Left forelimb (tissue), 1 donor: ENCODE results near the gene SLMAP.

Experiments used
- DNase-seq: peaks from one replicate; pipeline ENCODE4 v3.0.0-alpha.2; 2018; ENCODE audit warnings: low spot score

The SLMAP gene

GRCh38 chr3:57890874-57891273 is 134.8 kb downstream of the SLMAP start:
- DNase-seq = no peak

DNA sequence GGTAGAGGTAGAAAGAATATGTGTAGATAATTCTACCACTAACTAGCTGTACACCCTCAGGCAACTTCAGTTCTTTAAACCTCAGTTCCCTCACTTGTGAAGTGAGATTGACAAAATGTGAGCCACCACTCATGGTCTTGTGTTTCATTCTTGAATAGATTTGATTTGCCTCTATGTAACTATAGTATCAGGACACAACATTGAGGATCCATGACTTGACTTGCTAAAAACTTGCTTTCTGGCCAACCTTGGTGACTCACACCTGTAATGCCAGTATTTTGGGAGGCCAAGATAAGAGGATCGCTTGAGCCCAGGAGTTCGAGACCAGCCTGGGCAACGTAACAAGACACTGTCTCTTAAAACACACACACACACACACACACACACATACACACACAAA is 136.3 kb downstream of the SLMAP start:
- DNase-seq = no peak

- no peak for DNase-seq
Observed at GRCh38 chr3:57893156-57893555, 137.0 kb downstream of the SLMAP start.

- no peak for DNase-seq
Observed at GRCh38 chr3:57893668-57894067, 137.6 kb downstream of the SLMAP start.

DNA sequence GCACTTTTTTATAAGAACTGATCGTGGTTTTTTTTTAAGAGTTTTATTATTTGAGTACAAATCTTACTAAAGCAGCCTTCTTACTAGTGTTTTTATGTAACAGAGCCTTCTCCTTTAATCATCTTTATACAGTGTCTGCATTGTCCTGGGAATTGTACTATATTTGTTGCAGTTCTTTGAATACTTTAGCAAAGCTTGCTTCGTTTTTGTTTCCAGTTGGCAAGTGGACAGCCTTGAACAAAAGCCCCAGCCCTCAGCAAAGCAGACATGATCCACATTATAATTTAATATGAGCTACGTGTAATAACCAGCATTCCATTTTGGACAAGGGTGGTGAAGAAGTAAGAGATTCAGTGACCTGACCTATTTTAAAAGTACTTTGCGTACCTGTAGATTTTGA is 139.9 kb downstream of the SLMAP start:
- DNase-seq = no peak

- DNase-seq = no peak
Observed at GRCh38 chr3:57896691-57897090, 140.6 kb downstream of the SLMAP start.

- no peak for DNase-seq
Observed at GRCh38 chr3:57900786-57901185, 144.7 kb downstream of the SLMAP start.

GRCh38 chr3:57903124-57903890 is 147.2 kb downstream of the SLMAP start:
- DNase-seq = no peak

- no peak for DNase-seq
Observed at GRCh38 chr3:57910990-57911389, 154.9 kb downstream of the SLMAP start.

DNA sequence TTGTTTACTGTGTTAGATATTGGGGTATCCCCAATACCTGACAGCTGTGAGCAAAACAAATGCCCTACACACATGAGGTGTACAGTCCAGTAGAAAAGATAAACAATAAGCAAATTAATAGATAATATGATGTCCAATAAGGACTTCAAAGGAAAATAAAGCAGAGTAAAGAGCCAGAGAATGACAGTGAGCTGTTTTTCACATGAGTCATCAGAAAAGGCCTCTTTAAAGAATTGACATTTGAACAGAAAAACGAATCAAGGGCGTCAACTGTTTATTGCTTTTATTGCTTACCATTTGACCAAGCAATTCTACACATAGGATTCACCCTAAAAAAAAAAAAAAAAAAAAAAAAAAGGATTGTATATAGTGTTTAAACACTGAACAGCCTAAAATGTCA is 155.5 kb downstream of the SLMAP start:
- no peak for DNase-seq

DNA sequence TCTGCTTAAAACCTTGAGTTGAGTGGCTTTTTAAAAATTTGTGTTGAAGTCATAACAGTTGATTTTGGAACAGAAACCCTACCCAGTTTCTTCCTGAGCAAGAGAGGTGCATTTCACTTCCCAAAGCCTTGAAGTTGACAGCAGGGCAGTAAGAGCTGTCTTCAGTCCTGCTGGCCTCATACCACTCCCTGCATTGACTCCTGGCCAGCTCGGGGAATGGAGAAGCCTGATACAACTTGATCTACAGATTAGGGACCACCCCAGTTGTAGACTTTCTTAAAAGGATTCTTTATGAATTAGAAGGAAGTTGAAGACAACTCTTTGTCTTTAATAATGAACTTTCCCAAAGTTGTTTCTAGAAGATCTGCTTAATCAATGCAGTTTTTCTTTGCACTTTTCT is 161.5 kb downstream of the SLMAP start:
- no peak for DNase-seq

GRCh38 chr3:57918123-57918837 is 162.2 kb downstream of the SLMAP start:
- no peak for DNase-seq

- DNase-seq = no peak
Observed at GRCh38 chr3:57919987-57920386, 163.9 kb downstream of the SLMAP start.

DNA sequence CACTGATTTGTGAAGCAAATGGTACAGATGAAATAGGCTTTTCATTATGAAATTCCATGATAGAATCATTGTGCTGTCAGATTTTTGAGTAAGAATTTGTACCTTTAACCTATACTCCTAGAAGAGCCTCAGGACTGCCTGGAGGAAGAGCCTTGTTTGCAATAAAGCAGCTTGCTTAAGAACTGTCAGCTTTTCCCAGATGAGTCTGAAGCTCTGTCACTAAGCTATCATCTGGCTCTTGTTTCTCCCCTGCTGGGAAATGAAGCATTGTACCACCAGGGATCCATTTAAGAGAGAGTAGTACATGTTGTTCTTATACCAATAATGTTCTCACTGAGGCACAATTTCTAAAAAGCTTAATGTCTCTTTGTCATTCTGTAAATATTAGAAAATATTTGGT is 167.0 kb downstream of the SLMAP start:
- no peak for DNase-seq

- no peak for DNase-seq
Observed at GRCh38 chr3:57923752-57924151, 167.6 kb downstream of the SLMAP start.

DNA sequence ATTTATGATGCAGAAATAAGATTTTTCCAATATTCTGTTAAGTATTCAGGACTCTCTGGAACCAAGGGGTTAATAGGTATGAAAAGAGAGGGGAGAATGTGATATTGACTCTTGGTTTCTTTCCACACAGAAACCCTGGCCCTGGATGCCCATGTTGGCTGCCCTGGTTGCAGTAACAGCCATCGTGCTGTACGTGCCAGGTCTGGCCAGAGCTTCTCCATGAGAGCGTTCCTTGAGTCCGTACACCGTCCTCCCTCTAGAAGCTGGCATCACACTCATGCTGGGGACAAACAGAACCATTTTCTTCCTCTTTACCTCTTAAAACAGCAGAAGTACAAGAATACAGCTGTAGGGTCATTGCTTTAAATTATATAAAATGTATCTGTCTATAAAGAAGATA is 171.1 kb downstream of the SLMAP start:
- no peak for DNase-seq

DNA sequence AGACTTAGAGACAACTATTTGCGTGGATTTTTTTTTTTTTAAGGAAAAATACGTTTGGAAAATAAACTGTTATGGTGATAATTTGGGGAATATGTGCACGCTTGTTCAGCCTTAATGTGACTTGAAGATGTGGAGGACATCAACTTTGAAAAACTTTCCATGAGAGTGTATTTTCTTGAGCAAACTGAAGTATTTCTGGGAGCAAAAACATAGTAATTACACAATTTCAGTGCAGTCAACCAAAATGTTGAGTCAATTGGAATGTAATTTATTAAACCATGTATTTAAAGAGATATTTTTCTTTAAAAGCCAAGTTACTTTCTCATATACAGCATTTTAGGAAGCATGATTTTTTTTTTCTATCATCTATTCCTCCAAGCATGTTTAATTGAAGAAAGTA is 171.8 kb downstream of the SLMAP start:
- DNase-seq = no peak

GRCh38 chr3:57928511-57928910 is 172.4 kb downstream of the SLMAP start:
- DNase-seq = no peak

DNA sequence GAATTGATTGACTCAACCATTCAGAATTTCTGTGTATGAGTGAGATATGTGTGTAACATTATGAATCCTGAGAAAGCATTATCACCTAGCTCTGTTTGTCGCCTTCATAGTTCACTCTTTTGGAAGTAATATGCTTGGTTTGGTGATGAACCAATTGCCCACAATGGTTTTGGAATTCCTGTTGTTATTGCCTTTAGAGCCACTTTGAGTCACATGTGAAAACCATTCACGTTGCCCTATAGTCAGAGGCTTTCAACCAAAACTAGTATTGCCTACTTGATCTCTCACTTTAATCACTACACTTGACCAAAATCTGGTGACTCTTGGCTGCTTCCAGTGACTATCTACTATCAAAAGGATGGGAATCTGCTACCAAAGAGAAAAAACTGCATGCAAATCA is 173.9 kb downstream of the SLMAP start:
- DNase-seq = no peak

DNA sequence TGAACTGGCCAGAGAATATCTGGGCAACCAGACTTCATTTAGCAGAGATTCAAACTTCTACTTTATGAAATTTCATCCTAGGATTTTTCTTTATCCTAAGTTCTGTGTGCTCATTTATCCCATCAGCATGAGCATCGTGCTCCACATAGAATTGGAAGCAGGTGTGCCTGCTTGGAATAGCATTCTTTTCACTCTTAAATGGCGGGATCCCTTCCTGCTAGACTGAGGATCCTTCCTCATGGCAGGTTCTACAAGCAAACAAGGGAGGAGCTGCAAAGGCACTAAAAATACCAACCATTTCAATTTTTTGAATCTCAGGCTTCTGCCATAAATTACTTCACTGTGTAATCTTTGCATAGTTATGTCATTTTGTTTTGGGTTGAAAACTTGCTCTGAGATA is 177.5 kb downstream of the SLMAP start:
- DNase-seq = no peak

GRCh38 chr3:57934373-57934772 is 178.3 kb downstream of the SLMAP start:
- no peak for DNase-seq

- no peak for DNase-seq
Observed at GRCh38 chr3:57935539-57935938, 179.4 kb downstream of the SLMAP start.

GRCh38 chr3:57937092-57937491 is 181.0 kb downstream of the SLMAP start:
- no peak for DNase-seq

DNA sequence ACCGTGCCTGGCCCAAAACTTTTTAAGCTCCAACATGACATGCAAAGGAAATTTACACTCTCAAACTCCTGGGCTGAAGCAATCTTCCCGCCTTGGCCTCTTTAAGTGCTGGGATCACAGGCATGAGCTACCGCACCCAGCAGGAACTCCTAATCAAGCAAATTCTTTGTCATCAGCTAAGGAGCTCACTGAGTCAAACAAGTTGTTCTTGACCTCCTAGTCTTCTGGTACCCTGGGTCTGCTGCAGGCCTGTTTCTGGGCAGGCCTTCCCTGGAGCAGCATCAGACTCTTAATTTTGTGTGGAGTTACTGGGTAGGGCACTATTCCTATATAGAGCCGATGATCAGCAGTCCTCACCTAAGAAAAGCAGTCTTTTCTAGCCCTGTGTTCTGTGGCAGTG is 183.7 kb downstream of the SLMAP start:
- DNase-seq = no peak
